Ascending aorta (tissue), 2 donors: ENCODE measurements around the gene TIMM10. TPM values are rescaled to one million over a fixed set of nuclear protein-coding genes. Genes with fewer than 3 reads are reported as not detected.

ENCODE experiments used
- DNase-seq, 2 donors: peaks; one replicate each; pipeline ENCODE4 v3.0.0-alpha.2; 2019; ENCODE audit warnings: low spot score in 2 of 2
- H3K27ac ChIP-seq, 2 donors: fragments of 200-600 bp; sonication (generic); one replicate each; pipeline ENCODE4 v1.5.1; 2016 to 2017; ENCODE audit warnings: mild to moderate bottlenecking in 1 of 2
- H3K27me3 ChIP-seq: fragments of 200-600 bp; sonication (generic); one replicate; pipeline ENCODE4 v1.5.1; 2017
- H3K36me3 ChIP-seq, 2 donors: fragments of 200-600 bp; sonication (generic); one replicate each; pipeline ENCODE4 v1.5.1; 2016
- H3K4me1 ChIP-seq, 2 donors: fragments of 200-600 bp; sonication (generic); one replicate each; pipeline ENCODE4 v1.5.1; 2016 to 2017; ENCODE audit warnings: mild to moderate bottlenecking in 1 of 2
- H3K4me3 ChIP-seq, 2 donors: fragments of 200-600 bp; sonication (generic); one replicate each; pipeline ENCODE4 v1.5.1; 2016 to 2017; ENCODE audit warnings: mild to moderate bottlenecking in 1 of 2
- H3K9me3 ChIP-seq, 2 donors: fragments of 200-600 bp; sonication (generic); one replicate each; pipeline ENCODE4 v1.5.1; 2016
- intact Hi-C: fragments of 100-400 bp; cut with DNase I; formaldehyde crosslinking; loops from one replicate; pipeline ENCODE4 v1.15.1; 2023
- total RNA-seq: library from RNA; depleted of rRNA; stranded (reverse); fragments of >200 nt; gene quantifications from one replicate; pipeline ENCODE4 v1.1.0, GENCODE V29; 2016
- TF ChIP-seq, protein P1 (sequence below), 3 experiments: fragments of 200-600 bp in 2 of 3; fragments of 450-650 bp in 1 of 3; sonication (generic) in 2 of 3; IDR thresholded peaks; one replicate each; pipeline ENCODE4 v1.5.1; 2016 to 2019; ENCODE audit warnings: antibody characterized with exemption in 3 of 3, mild to moderate bottlenecking in 1 of 3, moderate library complexity in 1 of 3

Gene TIMM10
- total RNA-seq, 1 donor from 2014 or later, result not detected

- Histone ChIP-seq H3K9me3 (no peaks in the 10 kb centered on the region), H3K36me3 (peaks cover 24 to 43% of the 10 kb centered on the region in 2 donors), H3K4me1 (no peaks in the 10 kb centered on the region), H3K4me3 (no peak overlapping the region), H3K27ac (no peak overlapping the region), H3K27me3 (no peaks in the 10 kb centered on the region)
- TF ChIP-seq, protein P1, sequence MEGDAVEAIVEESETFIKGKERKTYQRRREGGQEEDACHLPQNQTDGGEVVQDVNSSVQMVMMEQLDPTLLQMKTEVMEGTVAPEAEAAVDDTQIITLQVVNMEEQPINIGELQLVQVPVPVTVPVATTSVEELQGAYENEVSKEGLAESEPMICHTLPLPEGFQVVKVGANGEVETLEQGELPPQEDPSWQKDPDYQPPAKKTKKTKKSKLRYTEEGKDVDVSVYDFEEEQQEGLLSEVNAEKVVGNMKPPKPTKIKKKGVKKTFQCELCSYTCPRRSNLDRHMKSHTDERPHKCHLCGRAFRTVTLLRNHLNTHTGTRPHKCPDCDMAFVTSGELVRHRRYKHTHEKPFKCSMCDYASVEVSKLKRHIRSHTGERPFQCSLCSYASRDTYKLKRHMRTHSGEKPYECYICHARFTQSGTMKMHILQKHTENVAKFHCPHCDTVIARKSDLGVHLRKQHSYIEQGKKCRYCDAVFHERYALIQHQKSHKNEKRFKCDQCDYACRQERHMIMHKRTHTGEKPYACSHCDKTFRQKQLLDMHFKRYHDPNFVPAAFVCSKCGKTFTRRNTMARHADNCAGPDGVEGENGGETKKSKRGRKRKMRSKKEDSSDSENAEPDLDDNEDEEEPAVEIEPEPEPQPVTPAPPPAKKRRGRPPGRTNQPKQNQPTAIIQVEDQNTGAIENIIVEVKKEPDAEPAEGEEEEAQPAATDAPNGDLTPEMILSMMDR (IDR thresholded peaks at IDR 0.05), result peak; percentile 20 to 50 (median 37)
- intact Hi-C loops, result loop anchor here (10.0 kb wide), 1 partner anchor 167 kb away; the partner anchor contains the start of gene TNKS1BP1
- DNase-seq, result no peak
These were observed 39.0 kb downstream of the TIMM10 start for GRCh38 chr11:57491371-57492061.

- H3K27me3 ChIP-seq, result no peaks in the 10 kb centered on the region
- no peak overlapping the region for H3K4me3 ChIP-seq
- no peak overlapping the region for H3K27ac ChIP-seq
- H3K36me3 ChIP-seq, result peaks cover 29 to 50% of the 10 kb centered on the region in 2 donors
- no peaks in the 10 kb centered on the region for H3K9me3 ChIP-seq
- no peaks in the 10 kb centered on the region for H3K4me1 ChIP-seq
- TF ChIP-seq, protein P1 (IDR thresholded peaks at IDR 0.05), result no peak
- intact Hi-C loops, result loop anchor here (10.0 kb wide), 1 partner anchor 166 kb away; the partner anchor contains the start of gene TNKS1BP1
- DNase-seq, result no peak
These were observed 39.9 kb downstream of the TIMM10 start for GRCh38 chr11:57490456-57491248.

DNA sequence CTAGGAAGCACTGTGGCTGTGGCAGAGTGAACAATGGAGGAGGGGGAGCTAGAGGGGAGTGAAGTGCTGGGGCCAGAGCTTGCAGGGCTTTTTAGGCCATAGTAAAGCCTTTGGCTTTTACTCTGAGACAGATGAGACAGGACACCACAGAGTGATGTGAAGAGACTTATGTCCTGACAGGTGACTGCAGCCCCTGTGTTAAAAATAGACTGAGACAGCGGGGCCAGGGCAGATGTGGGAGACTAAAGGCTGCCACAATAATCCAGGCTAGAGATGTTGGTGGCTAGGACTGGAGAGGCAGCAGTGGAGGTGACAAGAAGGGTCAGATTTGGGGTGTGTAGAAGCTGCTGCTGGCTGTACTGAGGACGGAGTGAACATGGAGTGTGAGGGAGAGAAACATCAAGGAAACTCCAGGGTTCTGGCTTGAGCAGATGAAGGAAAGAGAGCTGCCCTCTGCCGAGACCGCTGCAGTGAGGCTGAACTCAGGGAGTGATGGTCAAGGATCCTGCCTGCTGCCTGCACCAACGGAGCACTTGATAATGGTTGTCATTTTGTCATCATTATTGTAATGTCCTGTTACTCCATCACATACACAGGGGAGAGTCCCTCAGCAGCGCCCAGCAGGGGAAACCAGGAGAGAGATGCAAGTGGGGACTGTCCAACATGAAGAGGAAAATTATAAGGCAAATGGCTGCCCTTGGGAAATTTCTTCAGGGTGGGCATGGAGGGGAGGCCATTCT lies 42.5 kb downstream of the TIMM10 start:
- intact Hi-C loops, result no loop called here
- Histone ChIP-seq H3K36me3 (peaks cover 33 to 64% of the 10 kb centered on the region in 2 donors), H3K4me1 (peaks cover 0 to 3% of the 10 kb centered on the region in 2 donors), H3K9me3 (no peaks in the 10 kb centered on the region), H3K4me3 (no peak overlapping the region), H3K27ac (no peak overlapping the region), H3K27me3 (no peaks in the 10 kb centered on the region)
- TF ChIP-seq, protein P1 (IDR thresholded peaks at IDR 0.05), result no peak
- DNase-seq, result no peak

- Histone ChIP-seq H3K4me1 (peaks cover 0 to 10% of the 10 kb centered on the region in 2 donors), H3K4me3 (no peak overlapping the region), H3K36me3 (peaks cover 33 to 64% of the 10 kb centered on the region in 2 donors), H3K9me3 (no peaks in the 10 kb centered on the region), H3K27ac (no peak overlapping the region), H3K27me3 (no peaks in the 10 kb centered on the region)
- intact Hi-C loops, result no loop called here
- no peak for DNase-seq
- TF ChIP-seq, protein P1 (IDR thresholded peaks at IDR 0.05), result no peak
These were observed 43.4 kb downstream of the TIMM10 start for GRCh38 chr11:57487021-57487778.
